ENCODE data around the gene CLN5.
A peak's percentile ranks its signal among the peaks of the same experiment; 100 is the strongest.
"Not testable (repeated sequence)": the region's sequence is repeated elsewhere in the genome, so short reads cannot be mapped to it uniquely, and the experiment has no call there.

CLN5 gene

GRCh38 chr13:76975863-76976262 lies 16.0 kb upstream of the CLN5 start:
- DNase-seq (ENCODE audit: low read depth), result no peak

DNA sequence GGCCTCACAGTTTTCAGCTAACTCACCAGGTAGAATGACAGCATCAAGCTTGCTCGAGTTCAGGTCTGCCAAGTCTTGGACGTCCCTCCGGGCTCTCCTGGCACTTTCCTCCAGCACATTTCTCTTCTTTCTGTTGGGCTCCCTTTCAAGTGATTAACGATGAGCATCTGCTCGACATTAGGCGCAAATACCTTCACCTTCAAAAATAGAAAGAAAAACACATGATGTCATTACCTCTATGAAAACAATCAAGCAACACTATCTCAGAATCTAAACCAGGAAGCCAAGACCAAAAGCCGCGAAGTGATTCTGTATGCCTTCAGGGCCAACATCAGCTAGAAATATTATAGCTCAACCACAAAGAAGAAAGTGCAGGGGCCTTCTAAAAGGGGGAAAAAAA lies 15.4 kb upstream of the CLN5 start:
- DNase-seq (ENCODE audit: low read depth), result no peak

DNA sequence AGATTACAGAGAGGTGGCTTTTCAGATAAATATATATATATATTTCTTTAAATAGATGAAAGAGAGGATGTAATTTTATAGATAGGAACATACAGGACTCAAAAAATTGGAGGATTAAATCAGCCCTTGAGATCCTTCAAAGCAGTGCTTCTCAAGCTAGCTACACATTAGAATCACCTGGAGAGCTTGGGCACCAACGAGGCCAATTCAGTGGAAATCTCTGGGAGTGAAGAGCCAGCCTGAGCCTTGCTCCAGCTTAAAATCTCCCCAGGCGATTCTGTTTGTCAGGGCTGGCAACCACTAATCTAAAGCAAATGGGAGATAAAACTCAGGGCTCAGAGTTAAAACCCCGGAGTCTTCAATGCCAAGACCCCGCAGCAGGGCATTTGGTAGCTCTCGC lies 15.0 kb upstream of the CLN5 start:
- no peak for DNase-seq (ENCODE audit: low read depth)

DNA sequence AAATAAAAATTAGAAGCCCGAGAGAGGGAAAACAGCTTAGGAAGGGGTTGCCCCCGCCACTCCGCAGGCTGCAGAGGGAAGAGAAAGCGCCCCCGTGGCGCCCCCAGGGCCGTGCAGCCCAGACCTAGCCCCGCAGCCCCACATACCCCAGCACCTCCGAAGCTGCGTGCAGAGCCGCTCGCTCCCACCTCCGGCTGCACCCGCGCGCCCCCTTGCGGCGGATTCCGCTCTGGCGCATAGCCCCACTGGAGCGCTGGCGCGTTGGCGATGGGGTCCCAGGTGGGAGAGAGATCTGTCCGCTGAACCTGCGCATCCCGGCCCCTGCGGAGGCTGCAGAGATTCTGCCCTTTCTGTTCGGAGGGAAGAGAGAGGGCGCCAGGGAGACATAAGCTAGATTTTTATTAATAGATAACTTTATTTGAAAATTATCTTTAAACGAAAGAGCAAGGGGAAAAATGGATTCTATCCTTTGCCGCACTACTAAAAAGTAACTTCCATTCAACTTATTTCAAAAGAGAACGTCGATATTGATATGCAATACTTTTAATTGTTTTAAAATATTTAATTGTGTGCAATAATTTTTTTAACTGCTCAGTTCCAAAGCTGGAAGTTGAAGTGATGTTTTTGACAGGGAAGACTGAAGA lies 11.7 kb upstream of the CLN5 start:
- peak; percentile 77 for DNase-seq (ENCODE audit: low read depth)

GRCh38 chr13:76982061-76982460 lies 9.8 kb upstream of the CLN5 start:
- DNase-seq (ENCODE audit: low read depth), result no peak

DNA sequence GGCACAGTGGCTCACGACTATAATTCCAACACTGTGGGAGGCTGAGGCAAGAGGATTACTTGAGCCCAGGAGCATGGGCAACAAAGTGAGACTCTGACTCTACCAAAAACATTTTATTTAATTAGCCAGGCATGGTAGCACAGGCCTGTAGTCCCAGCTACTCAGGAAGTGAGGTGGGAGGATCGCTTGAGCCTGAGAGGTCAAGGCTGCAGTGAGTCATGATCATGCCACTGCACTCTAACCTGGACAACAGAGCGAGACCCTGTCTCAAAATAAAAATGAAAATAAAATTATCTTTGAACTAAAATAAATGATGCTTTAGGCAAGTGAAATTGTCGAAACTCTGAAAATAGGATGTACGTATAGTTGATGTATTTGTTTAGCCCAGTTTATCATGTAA lies 8.2 kb upstream of the CLN5 start:
- DNase-seq (ENCODE audit: low read depth), result no peak

GRCh38 chr13:76991432-76991795 lies 467 bp upstream of the CLN5 start:
- peak; percentile 72 for DNase-seq (ENCODE audit: low read depth)

- DNase-seq (ENCODE audit: low read depth), result no peak
Observed at GRCh38 chr13:76992548-76993001, 694 bp downstream of the CLN5 start.

DNA sequence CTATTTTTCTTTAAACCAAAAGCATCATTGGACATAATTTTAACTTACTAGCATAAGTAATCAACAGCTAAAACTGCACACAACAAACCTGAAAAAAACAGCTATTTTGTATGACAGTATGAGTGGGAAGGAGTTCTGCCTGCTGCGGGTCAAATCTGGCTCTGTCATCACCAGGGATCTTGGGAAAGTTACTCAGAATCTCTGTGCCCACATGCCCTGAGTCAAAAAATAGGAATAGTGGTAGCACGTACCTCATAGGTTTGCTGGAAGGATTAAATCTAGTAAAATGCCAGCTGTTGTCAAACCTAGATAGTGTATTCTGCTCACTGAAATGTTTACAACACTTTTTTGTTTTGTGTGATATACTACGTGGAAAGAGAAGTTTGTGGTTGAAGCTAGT lies 1.1 kb downstream of the CLN5 start:
- DNase-seq (ENCODE audit: low read depth), result no peak

- DNase-seq (ENCODE audit: low read depth), result no peak
Observed at GRCh38 chr13:76993473-76993872, 1.6 kb downstream of the CLN5 start.

DNA sequence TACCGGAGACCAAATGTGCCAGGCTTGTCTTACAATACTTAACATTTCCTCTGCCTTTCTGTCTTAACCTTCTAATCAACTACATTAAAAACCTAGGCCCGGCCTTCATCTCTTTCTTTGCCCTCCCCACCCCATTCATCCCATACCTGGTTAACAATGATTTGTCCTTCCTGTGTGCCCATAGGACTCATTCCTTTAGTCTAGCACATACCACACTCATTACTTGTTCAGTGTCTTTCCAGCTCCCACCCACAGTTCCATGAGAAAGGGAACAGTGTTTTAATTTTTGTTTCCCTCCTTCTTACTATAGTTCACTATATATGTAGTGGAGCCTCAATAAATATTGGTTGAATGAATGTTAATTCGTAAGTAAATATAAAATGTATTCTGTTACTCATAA lies 2.4 kb downstream of the CLN5 start:
- no peak for DNase-seq (ENCODE audit: low read depth)

GRCh38 chr13:77000475-77000874 lies 8.6 kb downstream of the CLN5 start:
- DNase-seq (ENCODE audit: low read depth), result no peak

GRCh38 chr13:77001540-77001939 lies 9.7 kb downstream of the CLN5 start:
- no peak for DNase-seq (ENCODE audit: low read depth)

DNA sequence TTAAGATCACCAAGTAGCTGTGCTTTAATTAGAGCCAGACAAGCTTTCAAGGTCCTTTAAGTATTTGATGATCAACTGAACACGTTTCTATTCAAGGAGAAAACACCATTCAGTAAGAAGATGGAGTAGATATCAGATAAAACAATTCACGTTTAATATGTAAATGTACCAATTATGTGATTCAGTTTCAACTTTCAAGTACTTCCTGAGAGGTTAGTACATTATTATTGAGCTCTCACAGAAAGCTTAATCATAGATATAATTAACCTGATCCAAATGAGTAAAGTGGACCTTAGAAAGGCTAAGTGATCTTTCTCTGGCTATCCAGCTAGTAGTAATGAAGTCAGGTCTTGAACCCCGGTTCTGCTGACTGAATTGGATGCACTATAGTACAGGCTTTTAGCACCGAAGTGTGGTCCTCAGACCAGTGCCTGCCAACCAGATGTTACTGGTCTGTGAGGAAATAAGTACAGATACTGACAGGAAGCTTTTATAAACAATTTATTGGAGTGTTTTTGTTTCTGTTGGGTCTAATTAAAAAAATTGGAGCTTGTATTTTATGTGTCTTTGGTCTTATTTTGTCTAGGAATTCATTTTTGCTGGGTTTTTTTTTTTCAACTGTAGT lies 10.2 kb downstream of the CLN5 start:
- no peak for DNase-seq (ENCODE audit: low read depth)

DNA sequence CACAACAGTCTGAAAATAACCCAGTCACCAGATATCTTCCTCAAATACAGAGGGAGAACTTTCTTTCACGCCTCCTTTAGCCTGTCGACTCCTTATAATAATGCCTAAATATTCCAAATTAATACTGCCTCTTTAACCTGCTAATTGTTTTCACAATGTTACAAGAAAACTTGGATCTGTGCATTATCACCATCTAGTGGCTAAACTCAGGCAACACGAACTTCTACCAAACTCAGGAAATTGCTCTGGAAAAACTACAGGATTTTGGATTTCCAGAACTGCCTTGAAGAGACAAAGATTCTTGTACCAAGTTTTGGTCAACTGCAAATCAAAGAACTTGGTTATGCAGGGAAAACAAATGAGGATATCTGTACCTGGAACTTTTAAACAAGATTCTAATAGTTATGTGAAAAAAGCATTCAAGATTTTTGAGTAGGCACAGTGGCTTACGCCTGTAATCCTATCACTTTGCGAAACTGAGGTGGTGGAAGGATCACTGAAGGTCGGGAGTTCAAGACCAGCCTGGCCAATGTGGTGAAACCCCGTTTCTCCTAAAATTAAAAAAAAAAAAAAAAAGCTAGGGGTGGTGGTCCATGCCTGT lies 10.8 kb downstream of the CLN5 start:
- no peak for DNase-seq (ENCODE audit: low read depth)

GRCh38 chr13:77008337-77008736 lies 16.5 kb downstream of the CLN5 start:
- not testable (repeated sequence) for DNase-seq (ENCODE audit: low read depth)

GRCh38 chr13:77009011-77009410 lies 17.1 kb downstream of the CLN5 start:
- no peak for DNase-seq (ENCODE audit: low read depth)

DNA sequence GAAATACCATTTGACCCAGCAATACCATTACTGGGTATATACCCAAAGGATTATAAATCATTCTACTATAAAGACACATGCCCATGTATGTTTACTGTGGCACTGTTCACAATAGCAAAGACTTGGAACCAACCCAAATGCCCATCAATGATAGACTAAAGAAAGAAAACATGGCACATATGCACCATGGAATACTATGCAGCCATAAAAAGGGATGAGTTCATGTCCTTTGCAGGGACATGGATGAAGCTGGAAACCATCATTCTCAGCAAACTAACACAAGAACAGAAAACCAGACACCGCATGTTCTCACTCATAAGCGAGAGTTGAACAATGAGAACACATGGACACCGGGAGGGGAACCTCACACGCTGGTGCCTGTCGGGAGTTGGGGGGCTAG lies 17.8 kb downstream of the CLN5 start:
- not testable (repeated sequence) for DNase-seq (ENCODE audit: low read depth)

DNA sequence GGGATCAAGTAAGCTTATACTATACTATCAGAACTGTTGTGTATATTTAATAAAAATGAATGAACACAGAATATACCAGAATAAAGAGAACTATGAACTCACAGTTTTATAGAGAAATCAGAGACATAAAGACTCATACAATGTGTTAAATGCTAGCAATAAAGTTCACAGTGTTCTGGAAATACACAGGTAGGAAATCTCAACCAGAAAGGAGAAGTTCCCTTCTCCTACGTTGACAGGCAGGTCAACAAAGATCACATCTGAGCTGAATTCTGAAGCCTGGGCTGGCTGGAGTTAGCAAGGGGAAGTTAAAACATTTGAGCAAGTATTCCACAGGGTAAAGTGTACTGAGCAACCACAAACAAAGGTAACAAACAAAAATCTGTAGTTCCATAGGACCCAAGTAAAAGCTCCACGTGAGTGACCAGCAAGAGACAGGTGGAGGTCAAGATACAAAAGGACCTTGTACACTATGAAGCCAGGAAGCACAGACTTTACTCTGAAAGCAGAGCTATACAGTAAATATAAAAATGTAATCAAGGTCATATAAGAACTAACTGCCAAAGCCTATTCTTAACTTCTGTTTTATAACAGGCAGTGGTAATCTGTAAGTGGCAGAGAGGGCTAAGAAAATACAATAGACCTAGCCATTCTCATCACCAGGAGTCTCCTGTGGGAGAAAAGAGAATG lies 22.1 kb downstream of the CLN5 start:
- no peak for DNase-seq (ENCODE audit: low read depth)

DNA sequence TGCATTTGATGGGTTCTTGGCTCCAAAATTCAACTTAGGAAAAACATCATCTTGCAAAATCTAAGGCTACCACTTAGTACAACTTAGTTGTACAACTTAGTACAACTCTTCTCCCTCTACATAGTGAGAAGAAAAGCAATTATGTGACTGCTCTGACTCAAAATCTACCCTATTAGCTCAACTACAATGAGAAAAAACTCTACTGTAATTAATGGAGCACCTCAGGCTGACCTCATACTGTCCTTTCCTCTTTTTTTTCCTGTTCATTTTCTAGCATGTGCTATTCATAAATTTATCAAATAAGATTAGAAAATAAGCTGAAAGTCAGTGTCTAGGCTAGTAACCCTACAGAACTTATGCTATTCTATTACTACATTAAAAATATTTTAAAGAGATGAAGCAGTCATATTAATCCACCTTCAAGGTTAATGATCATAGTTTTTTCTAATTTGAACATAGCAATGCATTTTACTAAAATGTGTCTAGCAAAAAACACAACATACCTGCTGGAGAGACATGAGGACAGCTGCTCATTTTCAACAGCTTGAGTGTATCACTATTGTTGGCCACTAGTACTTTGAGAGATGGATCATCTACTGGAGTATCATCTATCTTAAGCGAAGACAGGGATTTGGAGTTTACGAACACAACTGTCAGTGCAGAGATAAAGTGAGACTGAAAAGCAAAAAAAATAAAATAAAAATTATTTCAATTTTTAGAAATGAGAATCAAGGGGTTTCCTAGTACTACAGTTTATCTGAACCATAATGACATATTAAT lies 23.2 kb downstream of the CLN5 start:
- no peak for DNase-seq (ENCODE audit: low read depth)

- no peak for DNase-seq (ENCODE audit: low read depth)
Observed at GRCh38 chr13:77016251-77016812, 24.5 kb downstream of the CLN5 start.

Measured in activated T-helper 9 cell treated with anti-CD3 and anti-CD28 coated beads, Interleukin-2, amount 50 U/mL, for 16 hours (primary cell).